NCI-H82 treated with DMSO at 0.1 percent for 48 hours (cell line): ENCODE measurements around the gene MOB3A.

Source experiments
- DNase-seq: peaks from one replicate; lab custom pipeline; 2025; ENCODE audit not compliant: unreplicated experiment; lab: John Stamatoyannopoulos, UW

Gene MOB3A

DNA sequence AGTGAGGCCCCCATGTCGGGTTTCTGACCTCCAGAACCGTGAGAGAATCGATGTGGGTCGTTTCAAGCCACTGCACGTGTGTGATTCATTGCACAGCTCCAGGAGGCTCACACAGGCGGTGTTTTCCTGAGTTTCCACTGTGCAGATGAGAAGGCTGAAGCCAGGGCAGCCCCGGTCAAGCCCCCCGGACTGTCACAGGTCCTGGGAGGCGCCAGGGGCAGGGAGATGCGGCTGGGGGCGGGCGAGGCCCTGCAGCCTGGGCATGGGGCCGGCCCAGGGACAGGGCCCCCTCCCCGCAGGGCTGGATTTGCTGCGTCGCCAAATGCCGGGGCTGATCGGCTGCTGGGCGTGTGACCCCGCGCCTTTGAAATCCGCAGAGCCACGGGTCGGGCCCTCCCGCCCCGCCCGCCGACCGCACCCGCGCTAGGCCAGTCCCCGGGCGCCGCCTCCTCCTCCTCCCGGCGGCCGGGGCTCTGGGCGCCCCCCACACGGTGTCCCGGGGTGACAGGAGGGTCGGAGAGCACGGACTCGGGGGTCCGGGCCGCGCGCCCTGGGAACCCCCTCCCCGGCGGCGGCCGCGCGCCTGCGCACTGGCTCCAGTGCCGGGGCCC, 35.1 kb downstream of the MOB3A start:
- DNase-seq: no peak

DNA sequence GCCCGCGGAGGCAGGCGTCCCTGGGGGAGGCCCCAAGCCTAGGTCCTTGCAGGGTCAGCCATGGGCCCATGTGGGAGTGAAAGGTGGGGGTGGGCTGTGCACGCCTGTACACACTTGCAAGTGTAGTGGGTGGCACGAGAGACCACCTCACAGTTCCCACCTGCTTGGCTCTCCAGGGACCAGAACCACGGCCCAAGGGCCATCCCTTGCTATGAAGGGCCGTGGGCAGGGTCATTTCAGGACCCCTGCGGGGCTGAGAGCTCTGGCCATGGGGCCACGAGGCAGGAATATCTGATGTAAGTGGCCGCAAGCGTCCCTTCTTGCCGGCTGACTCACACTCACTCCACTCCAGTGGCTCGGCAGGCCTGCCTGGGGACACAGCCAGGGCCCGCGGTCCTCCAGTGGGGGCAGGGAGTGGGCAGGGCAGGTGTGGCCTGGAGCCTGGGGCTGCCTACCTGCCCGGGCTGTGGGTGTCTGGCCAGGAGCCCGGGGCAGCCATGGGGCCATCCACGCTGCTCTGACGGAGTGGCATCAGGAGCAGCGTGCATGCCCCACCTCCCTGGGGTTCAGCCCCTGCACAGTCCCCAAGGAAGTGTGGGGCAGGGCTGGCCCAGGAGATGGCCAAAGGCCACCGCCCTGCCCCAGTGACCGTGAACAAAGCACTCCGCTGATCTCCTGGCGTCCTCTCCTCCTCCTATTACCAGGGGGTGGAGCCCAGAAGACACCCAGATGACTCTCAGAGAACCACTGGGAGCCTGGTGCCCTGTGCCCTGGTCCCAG, 36.5 kb downstream of the MOB3A start:
- DNase-seq: no peak

DNA sequence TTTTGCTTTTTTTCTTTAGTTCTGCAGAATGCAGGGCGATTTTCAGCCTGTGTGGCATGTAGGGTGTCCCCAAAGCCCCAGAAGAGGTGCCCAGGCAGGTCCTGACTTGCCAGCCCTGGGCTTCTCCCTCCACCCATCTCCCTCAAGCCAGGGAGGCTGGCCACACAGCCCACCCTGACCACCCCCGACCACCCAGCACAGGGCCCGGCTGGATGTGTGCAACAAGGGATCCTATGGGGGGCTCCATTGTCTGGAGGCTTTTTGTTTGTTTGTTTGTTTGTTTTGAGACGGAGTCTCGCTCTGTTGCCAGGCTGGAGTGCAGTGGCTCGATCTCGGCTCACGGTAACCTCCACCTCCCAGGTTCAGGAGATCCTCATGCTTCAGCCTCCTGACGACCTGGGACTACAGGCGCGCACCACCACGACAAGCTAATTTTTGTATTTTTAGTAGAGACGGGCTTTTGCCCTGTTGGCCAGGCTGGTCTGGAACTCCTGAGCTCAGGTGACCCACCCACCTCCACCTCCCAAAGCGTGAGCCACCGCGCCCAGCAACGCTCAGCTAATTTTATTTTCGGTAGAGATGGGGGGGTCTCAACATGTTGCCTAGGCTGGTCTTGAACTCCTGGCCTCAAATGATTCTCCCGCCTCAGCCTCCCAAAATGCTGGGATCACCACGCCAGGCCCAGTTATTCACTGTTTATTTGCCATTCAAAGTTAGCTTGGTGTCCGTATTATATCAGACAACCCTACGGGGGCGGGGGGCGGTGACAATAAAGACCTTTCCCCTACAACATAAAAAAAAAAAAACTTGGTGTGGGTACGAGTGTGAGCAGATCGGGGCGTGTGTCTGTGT, 37.3 kb downstream of the MOB3A start:
- DNase-seq: no peak

DNA sequence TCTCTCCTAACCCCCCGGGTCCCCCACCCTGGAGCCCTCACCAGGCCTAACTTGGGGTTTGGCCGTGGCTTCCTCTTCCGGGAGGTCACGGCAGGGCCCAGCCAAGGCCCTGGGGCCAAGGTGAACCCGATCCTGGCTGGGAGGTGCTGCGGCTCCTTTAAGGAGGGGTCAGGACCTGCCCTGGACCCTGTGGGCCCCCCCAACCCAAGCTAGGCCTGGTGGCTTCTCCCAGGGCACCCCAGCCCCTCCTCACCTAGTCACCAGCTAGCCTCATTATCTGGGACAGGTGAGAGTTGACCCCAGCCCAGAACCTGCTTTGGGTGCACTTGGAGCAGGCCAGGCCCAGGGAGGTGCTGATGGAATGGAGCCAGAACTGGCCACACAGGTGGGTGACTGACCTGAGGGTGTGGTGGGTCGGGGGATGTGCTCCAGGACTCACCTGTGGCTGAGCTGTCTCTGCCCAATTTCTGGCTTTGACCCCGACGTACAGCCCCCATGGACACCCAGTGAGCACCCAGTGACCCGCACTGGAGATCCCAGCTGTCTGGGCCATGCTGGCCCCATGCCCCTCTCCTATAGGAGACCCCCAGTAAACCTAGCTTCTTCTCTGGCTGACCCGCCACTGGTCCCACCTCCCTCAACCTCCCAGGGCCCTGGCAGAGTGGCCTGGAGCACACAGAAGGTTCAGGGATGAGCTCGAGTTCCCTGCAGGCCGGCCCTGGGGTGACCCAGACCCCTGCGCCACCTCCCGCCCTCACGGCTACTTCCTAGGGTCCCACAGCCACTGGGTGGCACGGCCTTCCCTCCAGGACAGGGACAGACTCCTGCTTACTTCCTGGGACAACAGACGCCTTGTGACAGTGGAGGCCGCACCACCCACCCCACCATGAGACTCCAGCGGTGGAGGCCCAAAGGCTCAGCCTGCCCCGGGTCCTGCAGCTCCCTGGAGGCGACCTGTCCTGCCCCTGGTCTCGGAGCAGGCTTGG, 38.3 kb downstream of the MOB3A start:
- no peak for DNase-seq

GRCh38 chr19:2056837-2057192, 39.3 kb downstream of the MOB3A start:
- DNase-seq: no peak

DNA sequence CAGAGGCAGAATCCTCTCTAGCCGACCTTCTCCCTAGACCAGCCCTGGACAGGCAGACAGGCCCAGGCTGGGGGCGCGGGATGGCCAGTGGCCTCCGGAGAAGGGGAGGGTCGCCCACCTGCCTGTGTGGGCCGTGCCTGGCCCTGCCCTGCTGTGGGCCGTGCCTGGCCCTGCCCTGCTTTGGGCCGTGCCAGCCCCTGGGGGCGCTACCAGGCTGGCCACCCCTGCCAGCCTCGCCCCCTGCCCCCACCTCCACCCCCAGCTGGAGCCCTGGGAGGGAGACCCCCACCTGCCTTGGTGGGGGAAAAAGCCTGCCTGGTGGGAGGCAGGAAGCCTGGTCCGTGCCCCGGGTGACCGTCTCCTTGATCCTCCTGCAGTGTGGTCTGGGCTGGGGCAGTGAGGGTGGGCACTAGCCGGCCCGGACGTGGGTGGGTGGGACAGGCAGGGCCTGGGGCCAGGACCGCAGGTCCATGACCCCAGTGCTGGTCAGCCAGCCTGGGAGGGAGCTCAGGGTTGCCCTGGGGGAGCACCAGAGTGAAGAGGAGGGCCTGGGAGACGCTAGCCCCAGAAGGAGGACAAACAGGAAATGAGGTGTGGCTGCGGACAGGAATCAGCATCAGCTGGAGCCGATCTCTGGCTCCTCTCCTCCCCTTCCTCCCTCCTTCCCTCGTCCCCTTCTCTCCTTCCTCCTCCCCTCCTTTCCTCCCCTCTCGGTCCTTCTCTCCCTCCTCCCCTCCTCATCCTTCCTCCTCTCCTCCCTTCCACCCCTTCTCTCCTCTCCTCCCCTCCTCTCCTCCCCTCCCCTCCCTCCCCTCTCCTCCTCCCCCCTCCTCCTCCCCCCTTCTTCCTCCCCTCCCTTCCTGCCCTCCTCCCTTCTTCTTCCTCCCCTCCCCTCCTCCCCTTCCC, 39.9 kb downstream of the MOB3A start:
- DNase-seq: no peak

GRCh38 chr19:2054763-2055162, 41.4 kb downstream of the MOB3A start:
- no peak for DNase-seq

- DNase-seq: no peak
Observed at GRCh38 chr19:2053601-2054389, 42.3 kb downstream of the MOB3A start.

- DNase-seq: no peak
Observed at GRCh38 chr19:2051773-2052704, 44.1 kb downstream of the MOB3A start.

DNA sequence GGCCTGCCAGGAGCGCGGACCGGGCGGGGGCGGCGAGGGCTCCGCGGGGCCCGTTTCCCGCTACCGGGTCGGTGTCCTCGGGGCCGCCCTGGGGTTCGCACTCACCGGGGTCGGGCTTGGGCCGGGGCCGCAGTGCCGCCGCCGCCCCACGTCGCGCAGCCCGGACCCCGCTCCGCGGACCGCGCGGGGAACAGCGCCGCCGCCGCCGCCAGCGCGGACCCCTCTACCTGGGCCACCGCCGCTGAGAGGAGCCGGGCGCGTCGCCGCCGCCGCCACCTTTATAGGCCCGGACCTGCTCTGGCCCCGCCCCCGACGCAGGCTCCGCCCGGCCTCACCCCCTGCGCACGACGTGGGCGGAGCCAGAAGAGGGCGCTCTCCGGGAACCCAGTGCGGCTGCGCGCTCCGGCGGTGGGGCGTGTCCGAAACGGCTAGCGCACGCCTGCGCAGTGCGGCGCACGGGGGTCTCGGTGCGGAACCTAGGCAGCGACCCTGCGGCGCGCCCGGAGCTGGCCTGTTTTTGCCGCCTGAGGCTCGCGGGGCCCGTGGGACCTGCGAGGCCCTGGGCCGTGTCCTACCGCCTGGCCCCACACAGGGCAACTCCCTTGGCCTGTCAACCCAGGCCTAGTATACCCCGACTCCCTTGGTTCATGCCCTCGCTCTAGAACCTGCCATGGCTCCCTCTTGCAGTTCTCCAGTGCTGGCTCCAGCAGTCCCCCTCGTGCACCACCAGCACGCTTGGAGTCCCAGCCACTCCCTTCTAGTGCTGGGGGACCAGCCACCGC, 44.9 kb downstream of the MOB3A start, which contains the start of gene MKNK2:
TSS of gene MKNK2 (minus strand) at position 254 of the 782 bp plus-strand sequence. CDS start 393 bp downstream, outside the sequence.
- peak; percentile 20 for DNase-seq

GRCh38 chr19:2050349-2050990, 45.7 kb downstream of the MOB3A start:
- no peak for DNase-seq

DNA sequence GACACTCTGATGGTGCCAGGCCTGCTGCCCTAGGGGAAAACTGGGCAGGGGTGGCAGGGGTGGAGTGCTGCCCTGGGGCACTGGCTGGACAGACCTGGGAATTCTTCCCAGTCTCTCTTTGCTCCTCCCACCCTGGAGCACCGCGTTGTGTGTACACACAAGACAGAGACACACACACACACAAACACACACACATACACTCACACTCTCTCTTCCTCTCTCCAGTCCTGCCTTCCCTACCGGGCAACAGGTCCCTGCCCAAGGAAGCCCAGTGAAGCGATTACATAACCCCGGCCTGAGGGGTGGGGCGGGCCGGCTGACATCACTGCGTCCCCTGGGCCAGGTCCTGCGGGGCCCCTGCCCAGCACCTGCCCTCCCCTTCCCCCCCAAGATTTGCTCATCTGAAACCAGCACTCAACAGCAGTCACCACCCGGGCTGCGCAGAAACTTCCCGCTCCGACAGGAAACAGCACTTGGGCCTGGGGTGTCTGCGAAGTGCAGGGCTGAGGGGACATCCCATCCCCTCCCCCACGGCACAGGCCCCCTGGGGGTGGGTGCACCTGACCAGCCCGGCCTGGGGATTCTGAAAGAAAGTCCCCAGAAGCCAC, 46.3 kb downstream of the MOB3A start:
- no peak for DNase-seq

- no peak for DNase-seq
Observed at GRCh38 chr19:2048959-2049740, 47.0 kb downstream of the MOB3A start.

DNA sequence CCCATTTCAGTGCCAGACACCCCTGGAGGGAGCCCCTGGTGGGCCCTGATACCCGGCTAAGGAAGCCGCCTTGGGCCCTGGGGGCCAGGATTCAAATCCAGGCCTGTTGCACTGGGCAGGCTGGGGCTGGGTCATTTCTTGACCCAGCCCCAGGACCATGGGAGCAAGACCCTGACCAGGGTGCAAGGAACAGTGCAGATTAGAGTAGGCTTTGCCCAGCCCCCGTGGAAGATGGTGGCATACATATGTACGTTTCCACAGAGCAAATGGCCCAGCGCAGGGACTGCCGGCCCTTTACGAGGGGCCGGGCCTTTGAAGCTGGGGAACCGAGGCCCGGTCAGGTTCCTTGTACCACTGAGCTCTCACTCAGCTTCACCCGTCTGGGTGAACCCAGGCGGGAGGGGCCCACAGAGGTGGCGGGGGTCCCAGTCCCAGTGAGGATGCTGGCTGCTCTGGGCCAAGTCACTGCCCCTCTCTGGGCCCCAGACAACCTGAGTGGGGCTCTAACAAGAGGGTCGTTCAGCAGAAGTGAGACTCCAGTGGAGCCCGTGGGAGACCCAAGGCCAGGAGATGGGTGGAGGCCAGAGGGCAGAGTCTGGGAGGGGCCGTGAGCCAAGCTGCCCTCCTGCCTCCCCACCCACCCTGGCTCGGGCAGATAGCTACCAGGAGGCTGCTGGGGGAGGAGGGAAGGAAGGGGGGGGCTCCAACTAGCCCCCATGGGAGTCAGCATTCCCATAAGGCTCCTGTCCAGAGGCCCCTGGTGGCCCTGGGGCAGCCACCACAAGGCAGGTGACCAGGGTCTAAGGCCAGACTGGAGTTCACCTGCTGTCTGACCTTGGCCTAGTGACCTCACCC, 47.8 kb downstream of the MOB3A start:
- DNase-seq: no peak
